Adipocyte (in vitro differentiated cells): ENCODE results near the gene POU6F2.
"Not testable (repeated sequence)": the region's sequence is repeated elsewhere in the genome, so short reads cannot be mapped to it uniquely, and the experiment has no call there.

Experiments
- DNase-seq: peaks from one replicate; pipeline ENCODE4 v3.0.0-alpha.2; 2015; ENCODE audit warnings: low read depth
- H3K27me3 ChIP-seq: replicated peaks from 2 replicates; pipeline ENCODE4 v1.7.0; 2013; ENCODE audit warnings: mild to moderate bottlenecking, low read length, moderate library complexity; ENCODE audit not compliant: control insufficient read depth, insufficient read depth
- H3K36me3 ChIP-seq: 2 replicates; pipeline ENCODE4 v1.7.0; 2013; ENCODE audit warnings: low read length, mild to moderate bottlenecking, moderate library complexity; ENCODE audit not compliant: control insufficient read depth, insufficient read depth, severe bottlenecking
- H3K4me1 ChIP-seq: 2 replicates; pipeline ENCODE4 v1.7.0; 2013; ENCODE audit warnings: mild to moderate bottlenecking, low read length, moderate library complexity; ENCODE audit not compliant: control insufficient read depth, insufficient read depth
- H3K4me3 ChIP-seq: 2 replicates; pipeline ENCODE4 v1.7.0; 2013; ENCODE audit warnings: mild to moderate bottlenecking, low read length, moderate library complexity
- H3K9ac ChIP-seq: 2 replicates; pipeline ENCODE4 v1.7.0; 2013; ENCODE audit warnings: mild to moderate bottlenecking, low read length, moderate library complexity
- H3K9me3 ChIP-seq: 2 replicates; pipeline ENCODE4 v1.7.0; 2013; ENCODE audit warnings: mild to moderate bottlenecking, low read length, moderate library complexity; ENCODE audit not compliant: control insufficient read depth

The POU6F2 gene

GRCh38 chr7:39360038-39360437 lies 382.3 kb downstream of the POU6F2 start:
- Histone ChIP-seq H3K27me3 (peaks cover 11% of the 10 kb centered on the region), H3K36me3 (no peaks in the 10 kb centered on the region), H3K9me3 (no peaks in the 10 kb centered on the region), H3K4me1 (peaks cover 2% of the 10 kb centered on the region), H3K9ac (no peak overlapping the region), H3K4me3 (no peak overlapping the region)
- no peak for DNase-seq

- no peak overlapping the region for H3K9ac ChIP-seq
- H3K27me3 ChIP-seq, result peaks cover 13% of the 10 kb centered on the region
- H3K9me3 ChIP-seq, result no peaks in the 10 kb centered on the region
- H3K4me3 ChIP-seq, result no peak overlapping the region
- DNase-seq, result no peak
- H3K4me1 ChIP-seq, result peaks cover 2% of the 10 kb centered on the region
- H3K36me3 ChIP-seq, result no peaks in the 10 kb centered on the region
Observed at GRCh38 chr7:39360766-39361165, 383.1 kb downstream of the POU6F2 start.

DNA sequence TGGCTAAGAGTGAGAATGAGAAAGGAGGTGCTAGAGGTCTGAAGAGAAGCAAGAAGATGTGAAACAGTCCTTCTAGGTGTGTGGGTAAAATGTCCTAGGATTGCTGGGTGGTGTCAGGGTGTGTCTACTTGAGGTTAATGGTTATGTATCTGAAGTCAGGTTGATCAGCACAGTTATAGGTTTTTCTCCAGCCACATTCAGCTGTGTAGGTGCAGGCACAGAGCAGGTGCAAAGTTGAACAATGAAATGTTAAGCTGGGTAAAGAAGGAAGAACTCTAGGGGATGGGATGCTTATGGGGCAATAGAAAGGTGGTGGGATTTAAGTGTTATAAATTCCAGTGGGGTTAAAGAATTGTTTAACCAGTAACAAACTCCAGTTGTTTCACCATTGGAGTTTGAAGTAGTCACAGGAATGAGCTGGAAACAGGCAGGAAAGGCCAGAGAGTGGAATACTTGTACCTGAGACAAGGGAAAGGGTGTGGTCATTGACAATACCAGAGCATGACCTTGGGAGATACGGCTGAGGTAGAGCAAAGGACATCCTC lies 388.1 kb downstream of the POU6F2 start:
- H3K9me3 ChIP-seq, result peaks cover 3% of the 10 kb centered on the region
- peaks cover 2% of the 10 kb centered on the region for H3K4me1 ChIP-seq
- H3K4me3 ChIP-seq, result no peak overlapping the region
- no peak for DNase-seq
- no peak overlapping the region for H3K9ac ChIP-seq
- H3K36me3 ChIP-seq, result no peaks in the 10 kb centered on the region
- H3K27me3 ChIP-seq, result peaks cover 12% of the 10 kb centered on the region

- H3K4me1 ChIP-seq, result peaks cover 2% of the 10 kb centered on the region
- DNase-seq, result no peak
- H3K4me3 ChIP-seq, result no peak overlapping the region
- no peak overlapping the region for H3K9ac ChIP-seq
- peaks cover 6% of the 10 kb centered on the region for H3K9me3 ChIP-seq
- peaks cover 10% of the 10 kb centered on the region for H3K27me3 ChIP-seq
- no peaks in the 10 kb centered on the region for H3K36me3 ChIP-seq
Observed at GRCh38 chr7:39367451-39367850, 389.7 kb downstream of the POU6F2 start.

DNA sequence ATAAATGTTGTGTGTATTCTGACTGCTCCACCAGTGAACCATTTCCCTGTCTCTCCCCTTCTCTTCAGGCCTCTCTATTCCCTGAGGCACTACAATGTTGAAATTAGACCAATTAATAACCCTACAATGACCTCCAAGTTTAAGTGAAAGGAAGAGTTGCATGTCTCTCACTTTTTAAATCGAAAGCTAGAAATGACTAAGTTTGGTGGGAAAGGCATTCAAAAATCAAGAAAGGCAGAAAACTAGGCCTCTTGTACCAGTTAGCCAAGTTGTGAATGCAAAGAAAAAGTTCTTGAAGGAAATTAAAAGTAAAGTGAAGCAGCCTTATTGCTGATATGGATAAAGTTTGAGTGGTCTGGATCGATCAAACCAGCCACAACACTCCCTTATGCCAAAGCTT lies 390.2 kb downstream of the POU6F2 start:
- Histone ChIP-seq H3K4me1 (no peaks in the 10 kb centered on the region), H3K27me3 (peaks cover 10% of the 10 kb centered on the region), H3K36me3 (no peaks in the 10 kb centered on the region), H3K4me3 (no peak overlapping the region), H3K9ac (no peak overlapping the region), H3K9me3 (peaks cover 6% of the 10 kb centered on the region)
- DNase-seq, result no peak

GRCh38 chr7:39372383-39372782 lies 394.7 kb downstream of the POU6F2 start:
- Histone ChIP-seq H3K4me1 (peaks cover 3% of the 10 kb centered on the region), H3K36me3 (no peaks in the 10 kb centered on the region), H3K9ac (no peak overlapping the region), H3K27me3 (peaks cover 4% of the 10 kb centered on the region), H3K4me3 (no peak overlapping the region), H3K9me3 (peaks cover 6% of the 10 kb centered on the region)
- no peak for DNase-seq

GRCh38 chr7:39374436-39375040 lies 396.8 kb downstream of the POU6F2 start:
- Histone ChIP-seq H3K36me3 (no peaks in the 10 kb centered on the region), H3K27me3 (peaks cover 4% of the 10 kb centered on the region), H3K9me3 (peaks cover 3% of the 10 kb centered on the region), H3K4me3 (no peak overlapping the region), H3K9ac (no peak overlapping the region), H3K4me1 (peaks cover 3% of the 10 kb centered on the region)
- no peak for DNase-seq

DNA sequence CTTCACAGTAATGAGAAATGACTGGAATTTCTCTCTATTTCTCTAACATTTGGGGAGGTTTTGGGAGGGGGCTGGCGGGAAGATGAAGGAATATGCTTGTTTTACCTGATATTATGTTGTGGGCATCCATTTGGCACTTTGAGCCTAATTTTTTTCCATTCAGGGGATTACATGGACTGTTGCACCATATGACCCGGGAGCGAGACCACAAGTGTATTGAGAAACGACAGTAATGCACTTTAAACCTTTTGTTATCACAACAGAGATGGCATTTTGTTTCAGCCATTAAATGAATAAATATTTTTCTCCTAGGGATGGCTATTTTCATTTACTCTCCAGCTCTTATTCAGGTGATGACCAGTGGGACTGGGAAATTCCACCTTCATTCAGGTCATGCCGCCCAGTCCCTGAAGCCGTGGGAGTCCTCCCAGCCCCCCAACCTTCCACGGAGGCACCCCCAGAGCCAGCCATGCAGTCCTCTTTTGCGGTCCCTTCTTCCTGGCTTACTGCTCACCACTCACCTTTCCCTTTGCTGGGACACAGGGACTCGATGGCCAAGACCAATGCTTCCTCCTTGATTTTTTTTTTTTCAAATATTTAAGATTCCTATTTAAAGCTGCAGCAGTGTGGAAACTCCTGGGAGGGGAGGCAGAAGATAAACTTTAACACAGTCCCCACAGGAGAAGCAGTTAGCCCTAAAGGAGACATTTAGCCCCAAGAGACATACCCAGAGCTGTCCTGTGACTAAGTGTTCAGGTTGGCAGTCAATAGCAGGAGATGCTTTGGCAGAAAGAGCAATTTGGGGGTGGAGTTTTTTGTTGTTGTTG lies 397.6 kb downstream of the POU6F2 start:
- H3K9ac ChIP-seq, result no peak overlapping the region
- H3K36me3 ChIP-seq, result no peaks in the 10 kb centered on the region
- DNase-seq, result no peak
- peaks cover 3% of the 10 kb centered on the region for H3K9me3 ChIP-seq
- peaks cover 4% of the 10 kb centered on the region for H3K27me3 ChIP-seq
- H3K4me3 ChIP-seq, result no peak overlapping the region
- H3K4me1 ChIP-seq, result peaks cover 3% of the 10 kb centered on the region

DNA sequence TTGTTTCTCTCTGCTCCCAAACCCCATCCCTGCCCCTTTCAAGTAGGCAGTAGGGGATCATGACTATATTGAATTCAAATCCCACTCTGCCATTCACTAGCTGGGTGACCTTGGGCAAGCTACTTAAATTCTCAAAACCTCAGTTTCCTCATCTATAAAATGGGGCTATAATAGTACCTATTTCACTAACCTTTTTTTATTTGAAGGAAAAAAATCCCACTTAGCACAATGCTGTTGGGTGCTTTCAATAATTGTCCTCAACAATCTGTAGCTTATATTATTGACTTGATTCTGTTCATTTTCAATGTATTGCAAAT lies 398.1 kb downstream of the POU6F2 start:
- DNase-seq, result no peak
- peaks cover 3% of the 10 kb centered on the region for H3K9me3 ChIP-seq
- H3K4me1 ChIP-seq, result peaks cover 3% of the 10 kb centered on the region
- H3K27me3 ChIP-seq, result peaks cover 4% of the 10 kb centered on the region
- no peak overlapping the region for H3K4me3 ChIP-seq
- no peak overlapping the region for H3K9ac ChIP-seq
- no peaks in the 10 kb centered on the region for H3K36me3 ChIP-seq

DNA sequence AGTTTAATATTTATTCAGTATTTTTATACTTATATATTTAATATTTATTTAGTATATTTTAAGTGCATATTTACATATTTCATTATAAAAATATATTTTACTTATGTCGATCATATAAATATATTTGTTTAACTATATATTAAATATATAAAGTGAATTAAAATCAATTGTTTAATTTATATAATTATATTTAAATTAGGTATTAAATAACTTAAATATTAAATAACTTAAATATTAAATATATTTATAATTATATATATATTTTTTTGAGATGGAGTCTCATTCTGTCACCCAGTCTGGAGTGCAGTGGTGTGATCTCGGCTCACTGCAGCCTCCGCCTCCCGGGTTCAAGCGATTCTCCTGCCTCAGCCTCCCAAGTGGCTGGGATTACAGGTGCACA lies 399.2 kb downstream of the POU6F2 start:
- not testable (repeated sequence) for DNase-seq

DNA sequence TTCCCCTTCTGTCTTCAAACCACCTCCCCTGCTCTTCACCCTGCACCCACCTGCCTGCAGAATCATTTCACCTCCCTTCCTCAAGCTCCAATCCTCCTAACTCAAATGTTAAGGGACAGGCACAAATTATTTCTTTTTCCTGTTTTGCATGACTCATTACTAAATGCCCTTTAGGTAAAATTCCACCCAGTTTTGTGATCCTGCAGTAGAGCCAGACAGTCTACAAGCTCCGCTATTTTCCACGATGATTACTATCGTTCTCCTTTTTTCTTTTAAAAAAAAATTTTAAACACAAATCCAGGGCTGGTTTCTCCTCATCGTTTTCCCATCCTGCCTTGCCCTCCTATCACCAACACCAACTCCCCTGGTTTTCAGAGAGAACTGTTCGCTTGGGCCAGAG lies 401.7 kb downstream of the POU6F2 start:
- Histone ChIP-seq H3K4me3 (no peak overlapping the region), H3K27me3 (peaks cover 2% of the 10 kb centered on the region), H3K36me3 (no peaks in the 10 kb centered on the region), H3K4me1 (peaks cover 3% of the 10 kb centered on the region), H3K9me3 (no peaks in the 10 kb centered on the region), H3K9ac (no peak overlapping the region)
- DNase-seq, result no peak

More for the DNA sequence above, 399.2 kb downstream of the POU6F2 start:
- not testable (repeated sequence) for H3K27me3 ChIP-seq, H3K4me3 ChIP-seq, H3K9ac ChIP-seq, H3K9me3 ChIP-seq, H3K4me1 ChIP-seq, H3K36me3 ChIP-seq
